Muscle of arm (tissue), 12 donors: ENCODE measurements around the gene WDR7. TPM values are rescaled to one million over a fixed set of nuclear protein-coding genes. Genes with fewer than 3 reads are reported as not detected.

Experiments used
- DNase-seq: peaks from one replicate; pipeline ENCODE4 v3.0.0-alpha.2; 2013
- polyA plus RNA-seq, 12 donors: library from polyadenylated mRNA; unstranded; fragments of 120-200 nt; gene quantifications; one replicate each; pipeline ENCODE4 v1.2.1, GENCODE V29; 2013; ENCODE audit not compliant: insufficient read length in 12 of 12

Gene WDR7
- polyA plus RNA-seq, 12 donors = 8.4 to 14.4 (median 11.4) TPM; not detected in 1

GRCh38 chr18:56988022-56988421 lies 336.9 kb downstream of the WDR7 start:
- no peak for DNase-seq

- DNase-seq = no peak
These were observed 339.5 kb downstream of the WDR7 start for GRCh38 chr18:56990678-56991077.

- DNase-seq = no peak
These were observed 341.6 kb downstream of the WDR7 start for GRCh38 chr18:56992777-56993176.

GRCh38 chr18:56995579-56996188 lies 344.5 kb downstream of the WDR7 start:
- DNase-seq = no peak

- no peak for DNase-seq
These were observed 346.0 kb downstream of the WDR7 start for GRCh38 chr18:56997200-56997599.

GRCh38 chr18:56999823-57000222 lies 348.7 kb downstream of the WDR7 start:
- no peak for DNase-seq

GRCh38 chr18:57002627-57003026 lies 351.5 kb downstream of the WDR7 start:
- DNase-seq = no peak

GRCh38 chr18:57003342-57003741 lies 352.2 kb downstream of the WDR7 start:
- no peak for DNase-seq

- DNase-seq = no peak
These were observed 353.4 kb downstream of the WDR7 start for GRCh38 chr18:57004366-57005121.

- DNase-seq = no peak
These were observed 357.0 kb downstream of the WDR7 start for GRCh38 chr18:57008001-57008686.

GRCh38 chr18:57009844-57010243 lies 358.7 kb downstream of the WDR7 start:
- no peak for DNase-seq

GRCh38 chr18:57014772-57015413 lies 363.7 kb downstream of the WDR7 start:
- no peak for DNase-seq

GRCh38 chr18:57015451-57015850 lies 364.3 kb downstream of the WDR7 start:
- DNase-seq = no peak

GRCh38 chr18:57018845-57019244 lies 367.7 kb downstream of the WDR7 start:
- DNase-seq = no peak

- DNase-seq = no peak
These were observed 371.6 kb downstream of the WDR7 start for GRCh38 chr18:57022716-57023115.

GRCh38 chr18:57023275-57023882 lies 372.2 kb downstream of the WDR7 start:
- no peak for DNase-seq

GRCh38 chr18:57025540-57025939 lies 374.4 kb downstream of the WDR7 start:
- no peak for DNase-seq

GRCh38 chr18:57026316-57026715 lies 375.2 kb downstream of the WDR7 start:
- DNase-seq = no peak

- no peak for DNase-seq
These were observed 376.1 kb downstream of the WDR7 start for GRCh38 chr18:57027190-57027708.

- DNase-seq = no peak
These were observed 378.6 kb downstream of the WDR7 start for GRCh38 chr18:57029761-57030160.

- no peak for DNase-seq
These were observed 379.3 kb downstream of the WDR7 start for GRCh38 chr18:57030417-57030816.

- no peak for DNase-seq
These were observed 384.4 kb downstream of the WDR7 start for GRCh38 chr18:57035590-57035989.
